Urothelium cell line (cell line): ENCODE results near the gene LIN7B.
A peak's percentile ranks its signal among the peaks of the same experiment; 100 is the strongest.
"Not testable (repeated sequence)": the region's sequence is repeated elsewhere in the genome, so short reads cannot be mapped to it uniquely, and the experiment has no call there.

Experiments used
- DNase-seq: peaks from one replicate; pipeline ENCODE4 v3.0.0; 2011; ENCODE audit warnings: low spot score, mixed read lengths
- FAIRE-seq: peaks from 2 replicates; lab custom pipeline; 2011; peaks lifted over from hg19 to GRCh38; lab: Jason Lieb, UNC

Gene LIN7B

GRCh38 chr19:49118565-49119410 is 4.6 kb downstream of the LIN7B start, which contains the start of gene C19orf73:
C19orf73 (minus strand) TSS chr19:49119143; CDS start chr19:49119022, 121 bp downstream.
- FAIRE-seq: peak; percentile 98
- DNase-seq: peak; percentile 98

DNA sequence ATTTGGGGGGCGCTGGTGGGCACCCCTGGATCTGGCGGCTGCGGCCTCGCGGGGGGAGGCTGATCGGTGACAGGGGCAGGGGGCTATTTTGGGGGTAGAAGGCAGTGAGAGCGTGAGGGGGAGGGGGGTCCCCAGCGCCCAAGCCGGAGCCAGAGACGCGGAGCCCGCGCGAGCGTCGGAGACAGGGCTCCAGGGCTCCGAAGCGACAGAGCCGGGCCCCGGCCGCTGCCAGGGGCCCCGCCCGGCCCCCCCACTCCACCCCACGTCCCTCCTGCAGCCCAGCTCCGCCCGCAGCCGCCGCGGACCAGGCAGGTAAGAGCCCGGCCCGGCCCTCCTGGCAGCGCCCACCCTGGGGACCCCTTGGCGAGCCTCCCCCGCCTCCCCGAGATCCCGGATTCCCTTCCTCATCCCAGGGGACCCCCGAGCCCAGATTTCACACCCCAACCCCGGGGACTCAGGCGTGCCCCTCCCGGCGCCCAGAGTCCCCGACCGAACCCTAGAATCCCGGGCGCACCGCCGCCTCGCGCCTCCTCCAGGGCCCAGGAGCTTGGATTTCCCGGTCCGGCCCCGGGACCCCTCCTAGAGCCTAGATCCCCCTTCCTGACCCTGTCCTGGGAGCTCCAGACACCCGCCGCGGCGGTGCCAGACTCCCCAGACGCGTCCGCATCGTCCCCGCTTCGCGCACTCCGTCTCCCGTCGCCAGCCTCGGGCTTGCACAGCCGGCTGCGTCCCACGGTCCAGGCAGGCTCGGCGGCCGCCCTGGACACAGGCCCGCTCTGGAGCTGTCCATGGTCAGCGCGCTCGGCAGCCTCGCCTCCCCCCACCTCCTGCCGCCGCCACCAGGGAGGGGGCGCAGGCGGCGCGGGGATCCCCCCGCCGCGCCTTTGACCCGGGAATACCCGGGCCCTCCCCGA is 5.5 kb downstream of the LIN7B start, which contains the start of gene PPFIA3:
Gene PPFIA3, plus strand, starts transcription at position 134 of the 914 bp plus-strand sequence. CDS start 8,330 bp downstream, outside the sequence.
- peak; percentile 67 for DNase-seq
- FAIRE-seq: peak; percentile 98

- no peak for DNase-seq
- FAIRE-seq: no peak
These were observed 6.1 kb downstream of the LIN7B start for GRCh38 chr19:49120325-49120683.

DNA sequence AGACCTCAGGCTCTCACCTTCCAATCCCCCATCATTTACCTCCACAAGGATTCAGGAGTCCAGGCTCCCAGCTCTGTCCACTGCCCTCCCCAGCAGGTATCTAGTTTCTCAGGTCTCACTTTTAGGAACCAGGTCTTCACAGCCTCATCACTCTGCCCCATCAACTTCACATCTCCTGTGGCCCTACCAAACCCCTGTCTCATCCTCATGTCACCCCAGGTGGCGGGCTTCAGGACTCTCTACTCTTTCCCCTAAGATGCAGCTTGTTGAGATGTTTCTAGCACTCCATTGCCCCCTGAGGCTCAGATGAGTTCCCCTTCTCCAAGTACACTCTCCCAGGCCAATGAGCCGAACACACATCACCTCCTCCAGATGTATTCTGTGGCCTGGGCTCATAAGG is 6.7 kb downstream of the LIN7B start:
- FAIRE-seq: no peak
- no peak for DNase-seq

GRCh38 chr19:49121841-49122240 is 7.7 kb downstream of the LIN7B start:
- FAIRE-seq, DNase-seq: not testable (repeated sequence)

- not testable (repeated sequence) for DNase-seq, FAIRE-seq
These were observed 9.1 kb downstream of the LIN7B start for GRCh38 chr19:49123285-49123684.

DNA sequence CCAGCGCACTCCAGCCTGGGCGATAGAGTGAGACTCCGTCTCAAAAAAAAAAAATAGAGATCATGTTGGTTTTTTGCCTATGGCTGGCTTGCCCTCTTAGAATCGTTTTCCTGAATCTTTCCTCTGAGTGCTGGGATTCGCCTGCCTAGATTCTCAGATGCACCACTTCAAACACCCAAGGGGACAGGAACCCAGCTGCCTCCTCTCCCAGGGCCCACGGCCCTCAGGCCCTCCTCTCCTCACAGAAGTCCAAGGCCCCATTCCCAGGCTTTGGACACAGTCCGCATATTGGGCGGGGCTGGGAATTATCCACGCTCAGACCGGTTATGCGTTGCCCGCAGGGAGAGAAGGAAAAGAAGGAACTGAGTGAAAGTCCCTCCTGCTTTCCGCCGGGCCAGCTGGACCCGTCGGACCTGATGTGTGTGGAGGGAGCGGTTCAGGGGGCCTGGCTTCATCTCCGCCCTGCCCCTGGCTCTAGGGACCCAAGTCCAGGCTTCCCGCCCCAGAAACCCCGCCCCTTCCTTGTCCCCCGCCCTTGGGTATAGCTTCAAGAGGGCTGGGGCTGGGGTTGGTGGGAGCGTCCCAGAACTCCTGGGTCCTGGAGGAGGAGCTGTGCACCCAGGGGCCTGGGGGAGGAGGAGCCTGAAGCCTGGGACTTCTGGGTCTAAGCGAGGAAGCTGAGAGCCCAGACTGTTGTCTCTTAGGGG is 11.0 kb downstream of the LIN7B start:
- DNase-seq (no peak), FAIRE-seq (no peak)

DNA sequence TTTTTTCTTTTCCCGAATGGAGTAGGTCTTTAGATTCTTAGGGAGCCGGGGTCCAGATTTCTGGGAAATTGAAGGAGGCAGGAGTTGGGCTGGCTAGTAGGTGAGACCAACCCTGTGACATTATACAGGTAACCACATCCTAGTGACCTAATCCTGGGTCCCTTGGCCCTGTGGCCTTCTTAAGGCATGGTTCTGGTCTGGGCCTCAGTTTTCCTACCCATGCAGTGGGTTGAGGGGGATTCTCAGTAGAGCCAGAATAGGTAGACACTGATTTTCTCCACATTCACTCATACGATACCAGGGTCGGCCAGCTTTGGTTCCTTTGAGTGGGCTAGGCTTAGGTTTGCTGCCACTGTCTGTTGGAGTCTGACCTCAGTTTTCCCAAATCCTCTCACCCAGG is 12.4 kb downstream of the LIN7B start:
- FAIRE-seq: no peak

DNA sequence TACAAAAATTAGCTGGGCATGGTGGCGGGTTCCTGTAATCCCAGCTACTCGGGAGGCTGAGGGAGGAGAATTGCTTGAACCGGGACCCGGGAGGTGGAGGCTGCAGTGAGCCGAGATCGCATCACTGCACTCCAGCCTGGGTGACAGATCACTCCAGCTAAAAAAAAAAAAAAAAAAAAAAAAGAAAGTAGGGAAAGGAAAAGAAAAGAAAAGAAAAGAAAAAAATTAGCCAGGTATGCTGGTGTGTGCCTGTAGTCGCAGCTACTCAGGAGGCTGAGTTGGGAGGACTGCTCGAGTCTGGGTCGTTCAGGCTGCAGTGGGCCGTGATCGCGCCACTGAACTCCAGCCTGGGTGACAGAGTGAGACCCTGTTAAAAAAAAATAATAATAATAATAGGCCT is 13.1 kb downstream of the LIN7B start:
- DNase-seq, FAIRE-seq: not testable (repeated sequence)

More for the DNA sequence above, 12.4 kb downstream of the LIN7B start:
- DNase-seq: no peak

DNA sequence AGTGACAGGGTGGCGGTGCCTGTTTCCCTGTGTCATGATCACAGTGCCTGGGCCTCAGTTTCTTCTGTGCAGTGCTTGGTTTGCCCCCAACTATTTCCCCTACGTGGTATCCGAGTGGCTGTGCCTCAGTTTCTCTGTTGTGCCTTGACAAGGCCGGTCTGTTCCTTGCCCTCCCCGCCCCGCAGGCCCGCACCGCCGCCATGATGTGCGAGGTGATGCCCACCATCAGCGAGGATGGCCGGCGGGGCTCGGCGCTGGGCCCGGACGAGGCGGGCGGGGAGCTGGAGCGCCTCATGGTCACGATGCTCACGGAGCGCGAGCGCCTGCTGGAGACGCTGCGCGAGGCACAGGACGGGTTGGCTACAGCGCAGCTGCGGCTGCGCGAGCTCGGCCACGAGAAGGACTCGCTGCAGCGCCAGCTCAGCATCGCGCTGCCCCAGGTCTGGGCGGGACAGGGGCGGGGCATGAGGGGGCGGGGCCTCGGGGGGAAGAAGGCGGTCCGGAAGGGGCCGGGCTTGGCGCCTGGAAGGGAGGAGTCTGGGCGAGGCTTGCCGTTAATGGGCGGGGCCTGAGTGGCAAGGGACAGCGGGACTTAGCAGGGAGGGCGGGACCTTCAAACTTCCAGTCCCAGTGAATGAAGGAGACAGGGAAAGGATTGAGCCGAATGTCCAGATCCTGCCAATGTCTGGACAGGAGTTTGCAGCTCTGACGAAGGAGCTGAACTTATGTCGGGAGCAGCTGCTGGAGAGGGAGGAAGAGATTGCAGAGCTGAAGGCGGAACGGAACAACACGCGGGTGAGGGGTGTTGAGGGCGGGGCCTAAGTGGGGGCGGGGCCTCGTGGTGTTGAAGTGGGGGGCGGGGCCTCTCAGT is 13.7 kb downstream of the LIN7B start:
- FAIRE-seq: peak; percentile 27

DNA sequence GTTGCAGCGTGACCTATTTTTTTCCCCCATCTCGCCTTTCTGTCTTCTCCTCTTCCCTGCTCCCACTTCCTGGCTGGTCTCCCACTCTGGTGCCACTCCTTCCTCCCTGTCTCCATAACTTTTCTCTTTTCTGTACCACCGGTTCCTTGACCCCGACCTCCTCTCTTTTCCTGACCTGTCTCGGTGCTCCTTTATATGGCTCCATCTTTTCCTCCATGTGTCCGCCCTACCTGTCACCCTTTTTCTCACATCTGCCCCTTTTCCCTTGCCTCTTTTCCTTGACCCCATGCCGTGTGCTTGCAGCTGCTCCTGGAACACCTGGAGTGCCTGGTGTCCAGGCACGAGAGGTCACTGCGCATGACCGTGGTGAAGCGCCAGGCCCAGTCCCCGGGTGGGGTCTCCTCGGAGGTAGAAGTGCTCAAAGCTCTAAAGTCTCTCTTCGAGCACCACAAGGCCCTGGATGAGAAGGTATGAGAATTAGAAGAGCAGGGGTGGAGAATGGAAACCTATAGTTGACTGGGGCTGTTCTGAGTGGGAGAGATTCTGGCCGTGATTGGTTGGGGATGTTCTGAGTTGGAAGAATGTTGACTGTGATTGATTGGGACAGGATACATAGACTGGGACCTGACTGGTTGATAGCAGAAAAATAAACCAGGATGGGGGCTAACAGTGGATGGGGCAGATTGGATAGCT is 14.5 kb downstream of the LIN7B start:
- DNase-seq: no peak
- no peak for FAIRE-seq

More for the DNA sequence above, 13.7 kb downstream of the LIN7B start:
- DNase-seq: peak; percentile 97

DNA sequence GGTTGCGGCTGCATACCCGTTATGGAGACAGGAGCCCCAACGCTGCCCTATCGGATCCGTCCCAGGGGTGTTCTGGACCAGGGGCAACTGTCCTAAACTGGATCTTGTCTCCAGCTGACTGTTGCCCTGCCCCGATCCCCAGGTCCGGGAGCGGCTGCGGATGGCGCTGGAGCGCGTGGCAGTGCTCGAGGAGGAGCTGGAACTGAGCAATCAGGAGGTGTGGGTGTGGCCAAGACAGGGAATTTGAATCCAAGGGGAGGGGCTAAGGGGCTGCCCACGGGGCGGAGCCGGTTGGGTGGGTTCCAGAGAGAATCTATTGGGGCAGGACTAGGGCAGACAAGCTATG is 15.0 kb downstream of the LIN7B start:
- no peak for FAIRE-seq
- DNase-seq: peak; percentile 52

DNA sequence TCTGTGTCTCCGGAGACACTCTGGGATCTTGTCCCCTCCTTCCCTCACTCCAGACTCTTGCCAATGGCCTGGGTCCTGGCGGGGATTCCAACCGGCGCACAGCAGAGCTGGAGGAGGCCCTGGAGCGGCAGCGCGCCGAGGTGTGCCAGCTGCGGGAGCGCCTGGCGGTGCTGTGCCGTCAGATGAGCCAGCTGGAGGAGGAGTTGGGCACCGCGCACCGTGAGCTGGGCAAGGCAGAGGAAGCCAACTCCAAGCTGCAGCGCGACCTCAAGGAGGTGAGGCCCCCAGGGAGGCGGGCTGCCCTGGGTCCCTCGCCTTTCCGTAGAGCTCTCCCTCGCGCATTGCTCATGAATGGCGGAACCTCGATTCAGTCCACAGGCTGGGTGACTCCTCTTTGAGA is 16.2 kb downstream of the LIN7B start:
- no peak for FAIRE-seq
- no peak for DNase-seq

- no peak for DNase-seq
- no peak for FAIRE-seq
These were observed 18.9 kb downstream of the LIN7B start for GRCh38 chr19:49132974-49133609.

- no peak for FAIRE-seq
- DNase-seq: no peak
These were observed 19.7 kb downstream of the LIN7B start for GRCh38 chr19:49133621-49134454.

- FAIRE-seq (no peak), DNase-seq (no peak)
These were observed 21.5 kb downstream of the LIN7B start for GRCh38 chr19:49135686-49136085.

- FAIRE-seq: no peak
- no peak for DNase-seq
These were observed 22.6 kb downstream of the LIN7B start for GRCh38 chr19:49136771-49137171.

- no peak for FAIRE-seq
- DNase-seq: no peak
These were observed 26.8 kb downstream of the LIN7B start for GRCh38 chr19:49140951-49141350.
